GM23338 (cell line): ENCODE results near the gene ADAMTS1.

Source experiments
- EZH2 ChIP-seq: fragments of 200-600 bp; sonication (generic); IDR thresholded peaks from one replicate; pipeline ENCODE4 v1.8.0; 2017; ENCODE audit warnings: antibody characterized with exemption, mild to moderate bottlenecking, low read depth; ENCODE audit not compliant: unreplicated experiment
- POLR2AphosphoS5 ChIP-seq: IDR thresholded peaks from 2 replicates; pipeline ENCODE4 v1.6.1; 2016; ENCODE audit warnings: antibody characterized with exemption, low read depth

DNA sequence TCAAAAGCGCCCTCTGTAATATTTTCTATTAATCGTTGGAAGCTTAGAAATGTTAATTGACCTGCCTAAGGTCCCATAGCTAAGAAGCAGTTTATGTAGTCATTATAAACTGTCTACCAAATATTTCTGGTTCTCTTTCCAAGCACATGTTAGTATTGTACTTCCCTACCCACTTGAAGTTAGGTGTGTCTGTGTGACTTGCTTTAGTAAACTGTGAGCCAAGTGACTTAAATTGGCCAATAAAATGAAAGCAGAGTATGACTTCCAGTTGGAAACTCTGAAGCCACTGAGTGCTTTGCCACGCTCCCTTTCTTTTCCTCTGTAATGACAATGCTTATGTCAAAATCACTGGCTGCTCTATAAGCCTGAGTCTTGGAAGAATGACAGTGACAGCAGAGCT is 20.6 kb upstream of the ADAMTS1 start:
- TF ChIP-seq POLR2AphosphoS5 (no peak), EZH2 (no peak)
